ENCODE data around the gene SPATA24.
"Not testable (repeated sequence)": the region's sequence is repeated elsewhere in the genome, so short reads cannot be mapped to it uniquely, and the experiment has no call there.

SPATA24 gene

DNA sequence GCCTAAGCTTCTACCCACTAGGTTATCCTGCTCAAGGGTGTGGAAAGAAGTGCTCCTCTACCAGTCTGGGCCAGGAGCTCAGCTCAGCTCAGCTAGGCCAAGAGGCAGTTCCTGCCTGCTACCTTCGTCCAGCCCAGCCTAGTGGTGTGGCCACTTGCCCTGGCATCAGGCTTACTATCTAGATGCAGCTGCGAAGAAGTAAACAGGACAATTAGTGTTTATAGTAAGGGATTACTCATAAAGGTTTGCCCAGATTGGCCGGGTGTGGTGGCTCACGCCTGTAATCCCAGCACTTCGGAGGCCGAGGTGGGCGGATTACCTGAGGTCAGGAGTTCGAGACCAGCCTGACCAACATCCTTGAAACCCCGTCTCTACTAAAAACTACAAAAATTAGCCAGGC lies 12.8 kb upstream of the SPATA24 start:
- DNase-seq: no peak

- DNase-seq: no peak
Measured at GRCh38 chr5:139415869-139416268, 12.0 kb upstream of the SPATA24 start.

DNA sequence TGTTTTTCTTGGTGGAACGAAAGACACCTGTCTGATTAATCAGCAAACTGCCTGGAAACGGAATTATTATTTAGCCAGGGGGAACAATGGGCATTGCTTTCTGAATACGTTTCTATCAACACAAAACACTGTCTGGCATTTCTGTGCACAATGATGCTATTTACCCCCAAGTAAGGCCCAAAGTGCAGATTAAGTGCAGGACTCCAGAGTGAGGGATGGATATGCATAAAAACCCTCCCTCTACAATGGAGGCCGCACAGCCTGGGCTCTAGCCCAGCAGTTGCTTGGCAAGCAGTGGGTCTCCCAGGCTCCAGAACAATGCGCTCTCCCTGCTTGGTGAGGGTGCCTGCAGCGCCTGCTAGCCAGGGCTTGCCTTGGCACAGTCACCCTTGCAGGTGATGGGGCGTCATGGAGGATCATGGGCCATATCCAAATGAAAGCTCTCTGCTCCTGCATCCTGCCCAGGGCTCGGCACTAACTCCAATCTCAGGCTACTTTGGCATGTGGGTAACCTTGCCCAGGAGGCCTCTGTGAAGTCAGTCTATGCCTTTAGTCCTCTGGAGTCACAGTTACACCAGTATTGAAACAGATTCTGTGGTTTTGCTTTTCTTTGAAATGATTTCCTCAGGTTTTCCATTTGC lies 11.5 kb upstream of the SPATA24 start:
- DNase-seq: peak; percentile 82 to 90

DNA sequence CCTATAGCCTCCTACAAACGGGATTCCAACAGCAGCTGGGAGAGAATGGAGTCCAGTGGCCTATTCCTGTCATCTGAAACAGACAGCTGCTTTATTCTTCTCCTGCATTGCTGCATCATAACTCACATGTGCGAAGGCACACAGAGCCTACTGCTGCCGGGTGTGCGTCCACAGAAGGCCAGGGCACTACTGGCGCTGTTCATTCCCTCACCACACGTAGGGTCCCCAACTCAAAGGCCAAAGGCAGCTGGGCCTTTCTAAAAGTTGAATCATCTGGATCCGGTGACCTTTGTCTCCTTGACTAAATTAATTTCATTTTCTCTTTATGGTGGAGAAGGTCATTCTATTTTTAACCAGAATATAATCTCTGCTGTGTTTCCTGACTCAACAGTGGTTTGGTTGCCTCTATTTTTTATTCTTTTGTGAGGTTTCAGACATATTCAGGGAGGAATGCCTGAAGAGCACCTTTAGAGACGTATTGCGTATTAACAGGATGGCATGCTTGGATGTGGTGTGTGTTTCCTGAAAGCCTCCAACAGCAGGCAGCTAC lies 10.8 kb upstream of the SPATA24 start:
- peak; percentile 26 to 43 for DNase-seq

DNA sequence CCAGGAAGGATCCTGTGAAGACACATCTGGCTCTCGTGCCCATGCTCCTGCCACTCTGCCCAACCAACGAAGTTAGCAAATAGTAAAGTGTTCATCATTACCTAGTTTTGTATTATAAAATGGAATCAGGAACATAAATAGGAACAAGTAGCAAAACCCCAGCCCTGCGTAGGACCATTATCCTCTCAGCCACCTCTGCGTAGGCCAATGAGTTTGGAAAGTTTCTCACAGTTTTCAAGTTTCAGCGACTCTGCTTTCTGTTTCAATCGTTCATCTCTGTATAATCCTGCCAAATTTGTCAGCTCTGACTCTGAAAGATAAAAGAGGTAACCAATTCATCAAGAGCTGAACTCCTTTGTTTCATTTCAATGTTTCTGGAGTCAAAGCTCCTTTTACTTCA lies 10.1 kb upstream of the SPATA24 start:
- no peak for DNase-seq

- DNase-seq: no peak
Measured at GRCh38 chr5:139413153-139413552, 9.3 kb upstream of the SPATA24 start.

GRCh38 chr5:139410993-139411828 lies 7.3 kb upstream of the SPATA24 start:
- peak in 1 of 2 donors; percentile 40 for DNase-seq

- no peak for DNase-seq
Measured at GRCh38 chr5:139410121-139410992, 6.5 kb upstream of the SPATA24 start.

- DNase-seq: not testable (repeated sequence)
Measured at GRCh38 chr5:139409116-139409515, 5.2 kb upstream of the SPATA24 start.

- no peak for DNase-seq
Measured at GRCh38 chr5:139408191-139408590, 4.3 kb upstream of the SPATA24 start.

- DNase-seq: no peak
Measured at GRCh38 chr5:139407517-139407916, 3.6 kb upstream of the SPATA24 start.

DNA sequence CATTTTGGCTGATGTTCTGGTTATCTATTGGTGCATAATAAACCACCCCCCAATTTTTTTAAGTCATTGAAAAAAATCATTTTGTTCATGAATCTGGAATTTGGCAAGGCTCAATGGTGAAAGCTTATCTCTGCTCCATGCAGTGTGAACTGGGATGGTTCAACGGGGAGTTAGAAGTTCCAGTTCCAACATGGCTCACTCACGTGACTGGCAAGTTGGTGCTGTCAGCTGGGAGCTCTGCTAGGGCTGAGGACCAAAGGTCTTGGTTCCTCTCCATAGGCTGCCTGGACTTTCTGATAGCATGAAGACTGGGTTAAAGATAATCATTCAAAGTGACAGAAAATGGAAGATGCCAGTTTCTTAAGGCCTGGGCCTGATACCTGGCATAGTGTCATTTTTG lies 3.1 kb upstream of the SPATA24 start:
- DNase-seq: no peak

GRCh38 chr5:139404484-139404840 lies 573 bp upstream of the SPATA24 start:
- no peak for DNase-seq

DNA sequence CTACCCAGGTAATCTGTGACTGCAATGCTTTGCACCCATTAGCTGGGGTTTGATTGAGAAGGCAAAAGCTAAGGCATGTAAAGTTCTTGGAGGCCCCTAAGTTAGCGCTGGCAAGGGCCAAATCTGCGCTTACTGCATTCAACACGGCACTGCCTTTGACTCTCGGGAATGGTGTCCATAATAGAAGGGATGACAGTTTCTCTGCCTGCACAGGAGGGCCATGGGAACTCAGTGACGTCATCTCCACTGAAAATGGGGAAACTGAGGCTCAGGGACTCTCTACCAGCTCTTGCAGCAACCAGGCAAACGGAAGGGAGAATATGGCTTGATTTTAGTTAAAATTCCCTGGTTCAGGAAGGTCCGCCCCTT lies 487 bp downstream of the SPATA24 start:
- DNase-seq: no peak

DNA sequence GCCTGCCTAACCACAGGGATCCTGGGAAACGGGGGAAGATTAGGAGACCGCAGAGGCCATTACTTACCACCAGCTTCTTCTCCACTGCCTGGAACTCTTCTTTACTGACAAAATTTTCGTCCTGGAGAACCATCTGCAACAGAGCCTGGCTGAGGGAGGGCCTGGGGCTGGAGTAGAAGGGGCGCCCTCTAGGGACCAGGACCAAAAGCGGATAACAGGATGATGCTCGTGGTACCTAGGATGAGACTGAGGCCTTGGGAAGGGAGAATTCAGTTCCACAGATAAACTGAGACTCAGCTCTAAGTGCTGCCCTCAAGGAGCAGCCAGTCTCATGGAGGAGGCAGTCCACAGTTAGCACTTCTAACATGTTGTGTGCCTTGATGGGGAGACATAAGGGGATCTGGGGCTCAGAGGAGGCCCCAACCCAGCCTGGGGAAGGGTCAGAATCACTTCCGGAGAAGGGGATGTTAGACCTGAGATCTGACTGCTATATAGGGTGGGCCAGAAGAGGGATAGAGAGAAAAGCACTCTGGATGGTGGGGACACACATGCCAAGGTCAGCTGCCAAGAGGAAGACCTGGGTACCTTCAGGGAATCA lies 1.2 kb downstream of the SPATA24 start:
- DNase-seq: no peak

- DNase-seq: no peak
Measured at GRCh38 chr5:139401546-139401945, 2.3 kb downstream of the SPATA24 start.

DNA sequence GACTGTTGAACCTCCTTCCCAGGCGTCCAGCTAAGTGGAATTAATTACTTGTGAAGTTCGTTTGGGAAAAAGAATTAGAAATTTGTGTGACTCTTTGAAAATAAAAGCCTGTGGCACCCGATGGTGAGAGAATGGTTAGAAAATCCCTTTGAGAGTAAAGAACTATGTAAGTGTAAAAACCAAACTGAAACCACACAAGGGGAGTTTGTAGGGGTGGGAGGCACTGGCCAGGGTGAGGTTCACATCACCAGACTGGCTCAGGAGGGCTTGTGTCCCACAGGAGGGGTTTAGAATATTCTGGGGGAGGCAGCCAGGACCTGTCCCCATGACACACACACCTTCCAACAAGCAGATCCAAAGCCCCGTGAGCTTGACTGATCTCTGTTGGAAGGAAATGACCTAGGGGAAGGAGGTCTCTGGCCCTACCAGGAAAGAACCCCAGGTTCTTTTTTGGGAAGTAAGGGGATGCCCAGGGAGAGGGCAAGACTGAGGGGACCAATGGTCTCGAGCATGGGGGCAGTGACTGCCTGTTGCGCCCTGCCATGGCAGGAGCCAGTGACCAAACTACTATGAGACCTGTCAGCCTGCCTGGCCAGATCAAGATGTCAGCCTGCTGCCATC lies 4.3 kb downstream of the SPATA24 start:
- no peak for DNase-seq

GRCh38 chr5:139397921-139398320 lies 6.0 kb downstream of the SPATA24 start:
- no peak for DNase-seq

DNA sequence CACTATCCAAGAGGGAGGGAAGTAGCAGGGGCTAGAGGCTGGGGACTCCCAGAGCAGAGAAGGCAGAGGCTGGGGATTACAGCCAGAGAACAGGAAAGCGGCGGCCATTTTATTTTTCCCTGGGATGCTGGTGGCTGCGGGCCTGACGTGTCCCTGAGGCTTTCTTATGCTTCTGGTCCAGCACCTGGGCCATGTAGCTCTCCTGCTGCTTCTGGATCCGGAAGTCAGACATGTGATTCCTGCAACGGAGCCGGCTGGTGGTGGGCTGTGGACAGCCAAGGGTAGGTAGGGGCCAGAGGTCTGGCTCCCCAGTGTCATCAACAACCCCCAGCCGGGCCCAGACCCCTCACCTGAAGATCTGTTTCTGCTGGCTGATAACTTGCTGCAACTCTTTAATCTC lies 7.2 kb downstream of the SPATA24 start:
- no peak for DNase-seq

DNA sequence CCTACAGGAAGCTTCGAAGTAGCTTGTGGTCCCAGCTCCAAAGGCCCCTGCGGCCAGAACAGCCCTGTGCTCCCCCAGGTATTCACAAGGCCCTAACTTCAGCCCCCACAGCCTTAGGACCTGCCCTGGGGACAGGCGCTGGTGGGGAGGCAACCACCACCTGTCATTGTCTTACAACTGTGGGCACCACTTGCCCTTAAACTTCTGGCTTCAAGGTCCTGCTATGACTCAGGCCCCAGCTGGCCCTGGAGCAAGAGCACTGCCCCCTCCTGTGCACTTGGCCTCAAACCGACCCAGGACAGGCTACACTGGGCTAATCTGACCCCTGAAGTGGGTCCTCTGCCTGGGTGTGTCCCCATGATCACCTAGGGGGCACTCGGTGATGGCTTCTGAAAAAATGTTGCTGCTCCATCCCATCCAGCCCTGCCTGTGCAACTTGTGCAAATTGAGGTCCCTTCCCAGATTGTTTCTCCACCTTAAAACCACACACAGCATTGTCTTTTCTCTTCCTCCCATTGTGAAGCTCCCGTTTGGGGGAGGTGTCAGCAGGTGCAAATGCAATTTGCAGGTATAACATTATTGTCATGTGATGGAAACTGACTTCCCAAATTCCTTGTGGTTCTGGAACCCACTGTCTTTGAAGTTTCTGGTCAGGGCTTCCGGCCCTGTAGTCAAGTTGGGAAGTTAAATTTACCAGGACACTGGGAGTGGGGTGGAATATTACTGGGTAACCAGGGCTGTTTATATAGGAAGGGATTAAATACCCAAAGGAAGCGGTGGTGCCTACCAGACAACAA lies 7.8 kb downstream of the SPATA24 start:
- DNase-seq: no peak

Data from hippocampal formation (tissue), 2 donors.